Measurements from ENCODE around the gene CROCC2.

CROCC2 gene

GRCh38 chr2:241005569-241005968 is 99.4 kb downstream of the CROCC2 start:
- DNase-seq, result no peak

DNA sequence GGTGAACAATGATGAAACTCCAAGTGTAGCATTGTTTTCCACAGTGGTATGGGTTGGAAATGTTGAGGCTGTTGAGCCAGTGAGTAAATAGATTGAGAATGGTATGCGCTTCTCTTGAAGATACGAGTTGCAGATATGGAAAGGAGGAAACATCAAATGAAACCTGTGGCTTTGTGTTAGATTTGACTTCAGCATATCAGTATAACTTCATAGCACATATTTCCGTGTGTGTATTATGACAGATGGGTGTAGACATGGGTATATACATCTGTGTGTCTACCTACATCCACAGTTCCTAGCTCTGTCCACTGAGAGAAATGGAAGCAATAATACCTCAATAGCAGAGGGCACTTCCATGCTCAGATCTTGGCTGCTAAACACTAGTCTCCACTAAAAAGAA is 100.3 kb downstream of the CROCC2 start:
- DNase-seq, result no peak

GRCh38 chr2:241007111-241007510 is 101.0 kb downstream of the CROCC2 start:
- DNase-seq, result no peak

GRCh38 chr2:241007880-241008710 is 102.0 kb downstream of the CROCC2 start:
- DNase-seq, result no peak

GRCh38 chr2:241008711-241009121 is 102.6 kb downstream of the CROCC2 start:
- no peak for DNase-seq

DNA sequence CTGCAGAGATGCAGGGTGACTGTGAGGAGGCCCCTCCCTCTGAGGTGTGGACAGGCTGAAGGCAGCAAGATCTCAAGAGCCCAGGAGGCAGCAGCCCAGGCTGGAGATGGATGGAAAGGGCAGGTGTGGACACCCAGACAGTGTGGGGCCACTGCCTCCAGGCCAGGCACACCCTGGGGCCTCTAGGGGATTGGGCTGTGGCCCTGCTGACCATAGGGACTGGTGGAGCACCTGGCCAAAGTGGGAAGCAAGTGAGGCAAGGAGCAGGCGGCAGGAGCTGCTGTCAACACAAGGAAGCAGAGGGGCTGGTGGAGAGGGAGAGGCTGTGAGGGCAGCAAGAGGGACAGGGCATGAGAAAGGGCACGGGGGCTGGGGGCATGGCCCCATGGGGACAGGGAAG is 103.1 kb downstream of the CROCC2 start:
- DNase-seq, result no peak

DNA sequence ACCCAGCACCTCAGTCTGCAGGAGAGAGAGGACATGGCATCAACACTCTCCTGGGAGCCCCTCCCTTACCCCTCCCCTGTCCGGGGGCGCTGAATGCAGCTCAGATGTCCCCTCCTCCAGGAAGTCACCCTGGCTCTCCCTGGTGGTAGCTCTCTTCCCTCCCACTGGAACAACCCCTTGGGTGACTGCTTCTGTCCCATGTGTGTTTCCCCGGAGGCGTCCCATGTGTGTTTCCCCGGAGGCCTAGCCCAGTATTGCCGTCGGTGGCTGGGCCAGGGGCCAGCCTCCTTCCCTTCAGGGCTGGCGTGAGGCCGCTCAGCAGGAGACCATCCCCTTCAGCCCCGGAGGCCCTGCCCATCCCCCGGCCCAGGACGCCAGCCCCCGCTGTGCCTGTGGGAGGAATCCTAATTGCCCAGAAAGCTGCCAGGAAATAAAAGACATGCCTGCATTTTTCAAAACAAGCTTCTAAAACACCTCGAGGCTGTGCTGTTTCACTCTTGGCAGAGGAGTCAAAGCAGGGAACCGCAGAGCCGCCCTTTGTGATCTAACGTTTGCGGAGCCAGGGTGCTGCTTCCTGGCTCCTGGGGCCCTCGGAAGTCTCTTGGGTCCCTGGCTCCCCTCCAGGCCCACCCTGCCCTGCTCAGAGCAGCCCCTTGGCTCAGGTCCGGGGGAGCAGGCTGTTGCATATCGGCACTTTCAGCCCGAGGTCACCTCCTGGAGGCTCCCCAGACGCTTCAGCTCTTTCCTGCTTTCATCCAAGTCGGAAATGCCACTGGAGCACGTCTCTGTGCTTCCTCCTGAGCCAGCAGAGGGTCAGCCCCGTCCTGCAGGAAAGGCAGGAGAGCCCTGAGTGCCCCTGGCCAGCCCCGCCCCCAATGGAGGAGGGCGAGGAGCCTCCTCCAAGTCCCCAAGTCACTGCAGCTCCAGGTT is 103.7 kb downstream of the CROCC2 start:
- no peak for DNase-seq

DNA sequence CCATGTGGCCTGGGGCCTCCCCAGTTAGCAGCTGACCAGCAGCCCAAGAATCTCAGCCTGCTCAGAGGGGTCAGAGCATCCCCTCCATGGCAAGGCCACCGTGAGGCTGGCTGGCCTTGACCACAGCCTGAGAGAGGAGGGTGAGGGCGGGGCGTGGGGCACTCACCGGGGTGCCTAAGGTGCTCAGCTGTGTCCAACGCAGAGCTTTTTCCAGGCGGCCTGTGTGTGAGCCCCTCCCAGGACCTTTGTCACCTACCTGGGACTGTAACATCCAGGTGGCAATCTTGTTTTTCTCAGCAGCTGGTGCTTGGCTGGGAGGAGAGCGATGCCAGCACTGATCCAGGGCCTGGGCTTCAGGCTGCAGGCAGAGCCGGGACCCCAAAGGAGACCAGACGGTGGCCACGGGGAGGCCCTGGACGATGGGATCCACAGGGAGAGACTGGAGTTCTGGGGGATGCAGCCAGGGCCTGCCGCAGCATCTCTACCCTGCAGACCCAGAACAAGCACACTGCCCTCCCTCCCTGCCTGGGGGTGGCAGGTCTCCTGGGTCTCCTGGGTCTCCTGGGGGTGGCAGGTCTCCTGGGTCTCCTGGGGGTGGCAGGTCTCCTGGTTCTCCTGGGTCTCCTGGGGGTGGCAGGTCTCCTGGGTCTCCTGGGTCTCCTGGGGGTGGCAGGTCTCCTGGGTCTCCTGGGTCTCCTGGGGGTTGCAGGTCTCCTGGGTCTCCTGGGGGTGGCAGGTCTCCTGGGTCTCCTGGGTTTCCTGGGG is 104.6 kb downstream of the CROCC2 start:
- DNase-seq, result no peak

DNA sequence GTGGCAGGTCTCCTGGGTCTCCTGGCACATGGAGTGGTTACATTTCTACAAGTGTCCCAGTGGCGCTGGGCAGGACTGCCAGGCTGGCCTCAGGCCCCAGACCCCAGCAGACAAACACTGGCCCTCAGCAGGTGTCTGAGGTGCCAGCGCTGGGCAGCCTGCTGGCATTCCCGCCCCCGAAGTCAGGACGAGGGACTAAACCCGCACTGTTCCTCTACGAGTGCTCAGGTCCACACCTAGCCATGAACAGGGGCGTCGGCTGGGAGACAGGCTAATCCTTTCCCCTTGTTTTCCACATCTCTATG is 105.1 kb downstream of the CROCC2 start:
- no peak for DNase-seq

DNA sequence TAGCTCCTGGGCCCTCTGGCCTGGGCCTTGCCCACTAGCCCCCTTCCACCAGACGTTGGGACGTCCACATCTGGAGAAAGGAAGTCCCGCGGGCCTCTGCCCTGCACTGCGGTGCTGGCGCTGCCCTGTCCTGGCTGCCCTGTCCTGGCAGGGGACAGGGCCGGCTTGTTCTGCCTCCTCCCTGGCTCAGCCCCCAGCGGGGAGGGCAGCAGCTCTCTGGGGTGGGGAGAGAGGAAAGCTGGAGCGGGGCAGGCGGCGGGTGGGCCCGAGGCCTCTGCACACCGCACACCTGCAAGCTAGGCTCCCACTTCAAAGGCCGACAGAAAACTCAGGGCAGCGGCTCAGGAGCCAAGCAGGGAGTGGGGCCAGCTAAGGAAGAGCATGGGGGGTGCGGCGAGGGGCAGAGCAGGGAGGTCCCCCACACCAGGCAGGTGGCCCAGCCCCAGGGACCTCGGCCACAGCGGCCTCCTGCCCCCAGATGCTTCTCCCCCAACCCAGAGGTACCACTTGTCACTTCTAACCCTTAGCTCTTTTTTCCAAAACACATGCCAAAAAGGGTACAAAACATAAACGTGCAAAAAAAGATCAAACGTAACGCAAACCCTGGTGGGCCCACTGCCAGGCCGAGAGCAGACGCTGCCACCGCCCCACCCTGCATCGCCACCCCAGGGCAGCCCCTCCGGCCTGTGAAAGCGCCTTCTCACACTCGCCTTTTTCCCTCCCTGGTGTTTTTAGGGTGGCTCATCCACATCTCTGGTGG is 105.8 kb downstream of the CROCC2 start:
- no peak for DNase-seq

DNA sequence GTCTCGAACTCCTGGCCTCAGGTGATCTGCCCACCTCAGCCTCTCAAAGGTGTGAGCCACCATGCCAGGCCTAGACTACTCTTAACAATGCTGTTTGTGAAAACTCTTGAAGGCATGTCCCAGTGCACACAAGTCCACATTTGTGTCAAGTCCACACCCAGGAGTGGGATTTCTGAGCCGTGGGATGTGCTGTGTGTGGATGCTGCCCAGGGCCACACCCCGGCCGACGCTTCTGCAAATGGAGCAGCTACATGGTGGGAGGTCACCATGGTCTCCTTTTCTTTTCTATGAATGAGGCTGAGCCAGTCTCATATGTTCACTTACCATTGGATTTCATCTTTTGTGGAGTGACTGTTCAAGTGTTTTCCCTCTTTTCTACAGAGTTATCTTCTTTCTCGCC is 108.1 kb downstream of the CROCC2 start:
- no peak for DNase-seq

DNA sequence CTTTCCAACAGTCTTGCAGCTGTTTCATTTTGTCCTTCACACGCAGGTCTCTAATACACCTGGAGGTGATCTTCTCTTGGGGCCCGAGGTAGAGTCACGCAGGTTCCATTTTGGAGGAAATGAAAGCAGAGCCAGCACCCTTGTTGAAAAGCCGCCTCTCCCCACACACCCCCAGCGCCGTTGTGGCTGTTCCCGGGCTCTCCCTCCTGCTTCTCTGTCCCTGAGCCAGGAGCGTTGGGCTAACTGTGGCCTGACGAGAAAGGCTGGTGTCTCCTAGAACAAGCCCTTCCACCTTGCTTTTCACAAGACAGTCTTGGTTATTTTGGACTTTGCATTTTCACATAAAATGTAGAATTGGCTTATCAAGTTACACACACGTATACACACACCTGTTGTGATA is 108.6 kb downstream of the CROCC2 start:
- DNase-seq, result no peak

DNA sequence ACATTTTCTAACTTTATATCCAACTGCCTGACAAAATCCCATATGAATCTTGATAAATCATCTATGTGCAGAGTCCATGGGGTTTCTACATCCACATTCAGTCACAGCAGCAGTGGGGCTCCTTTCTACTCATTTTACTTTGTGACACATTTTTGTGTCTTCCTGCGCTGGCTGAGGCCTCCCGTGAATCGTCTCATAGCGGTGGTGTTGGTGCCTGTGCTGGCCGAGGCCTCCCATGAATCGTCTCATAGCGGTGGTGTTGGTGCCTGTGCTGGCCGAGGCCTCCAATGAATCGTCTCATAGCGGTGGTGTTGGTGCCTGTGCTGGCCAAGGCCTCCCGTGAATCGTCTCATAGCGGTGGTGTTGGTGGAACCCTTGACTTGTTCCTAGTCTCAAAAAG is 109.3 kb downstream of the CROCC2 start:
- no peak for DNase-seq

- DNase-seq, result no peak
These were observed 111.2 kb downstream of the CROCC2 start for GRCh38 chr2:241017228-241017940.

DNA sequence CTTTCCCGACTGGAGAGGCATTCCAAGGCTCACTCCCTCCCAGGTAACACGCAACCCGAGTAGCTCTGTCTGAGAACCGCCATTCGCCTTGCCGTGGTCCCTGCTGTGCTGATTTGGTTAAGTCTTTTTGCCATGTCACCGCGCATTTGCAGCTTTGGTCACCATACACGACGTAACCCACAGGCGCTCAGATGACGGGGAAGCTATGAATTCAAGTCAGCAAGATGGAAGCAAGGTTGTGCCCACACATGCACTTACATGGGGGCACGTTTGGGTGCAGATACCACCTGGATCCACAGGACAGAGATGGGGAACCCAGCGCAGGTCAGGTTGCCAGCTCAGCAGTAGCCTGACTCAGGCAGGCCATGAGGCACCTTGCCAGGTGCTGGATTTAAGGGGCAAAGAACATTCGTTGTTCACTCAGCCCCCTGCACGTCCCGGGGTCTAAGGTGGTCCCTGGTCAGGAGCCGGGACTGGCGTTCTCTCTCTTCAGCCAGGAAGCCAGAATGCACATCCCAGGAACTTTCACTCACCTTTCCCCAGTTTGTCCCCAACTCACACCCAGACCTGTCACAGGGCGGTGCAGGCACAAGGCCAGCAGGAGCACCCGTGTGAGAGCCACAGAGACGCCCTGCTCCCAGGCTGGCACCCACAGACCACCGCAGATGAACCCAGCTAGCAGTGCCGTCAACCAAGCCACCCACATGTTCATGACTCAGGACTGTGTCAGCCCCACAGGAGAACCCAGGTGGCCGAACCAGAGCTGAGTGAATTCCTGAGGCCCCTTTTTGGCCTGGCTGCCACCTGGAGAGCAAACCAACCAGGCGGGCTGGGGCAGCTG is 112.1 kb downstream of the CROCC2 start:
- DNase-seq, result no peak

- DNase-seq, result no peak
These were observed 113.5 kb downstream of the CROCC2 start for GRCh38 chr2:241019441-241020139.

DNA sequence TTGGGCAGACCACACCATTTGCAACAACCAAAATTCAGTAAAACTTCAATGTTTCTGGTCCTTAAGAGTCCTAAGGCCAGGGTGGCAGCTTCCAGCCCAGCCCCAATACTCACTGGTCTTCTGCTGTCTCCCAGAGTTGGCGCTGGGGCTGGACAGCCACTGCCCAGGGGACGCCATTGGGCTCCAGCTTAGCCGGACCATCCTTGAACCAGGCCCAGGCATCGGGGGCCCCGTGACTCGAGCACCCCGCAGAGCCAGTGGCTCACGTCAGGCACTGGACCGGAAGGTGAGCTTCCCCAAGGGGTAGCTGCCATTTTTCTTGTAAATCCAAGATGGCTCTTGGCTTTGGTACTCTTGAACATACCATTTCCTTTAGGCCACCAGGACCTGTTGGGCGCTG is 114.1 kb downstream of the CROCC2 start:
- no peak for DNase-seq

- DNase-seq, result no peak
These were observed 114.6 kb downstream of the CROCC2 start for GRCh38 chr2:241020629-241021190.

GRCh38 chr2:241025639-241026038 is 119.5 kb downstream of the CROCC2 start:
- no peak for DNase-seq

Data from KG1 (cell line).